ENCODE measurements around the gene IGF1R. TPM values are rescaled to one million over a fixed set of nuclear protein-coding genes. Genes with fewer than 3 reads are reported as not detected.
A peak's percentile ranks its signal among the peaks of the same experiment; 100 is the strongest.

IGF1R gene
- total and polyA plus RNA-seq, 2 of the 8 experiments (the other 6 are each of a cell fraction or from before 2014, with no cell fraction given), result 32.9 to 109 TPM

- Histone ChIP-seq H4K20me1 (replicated peaks in 1 of 2; ENCODE audit: control insufficient read depth in 1 of 2, insufficient read depth in 2 of 2, low read length in 2 of 2) (no peaks in the 10 kb centered on the region), H4K91ac (replicated peaks; ENCODE audit: insufficient read length, low read length) (no peak overlapping the region), H2BK15ac (ENCODE audit: low read length) (no peak overlapping the region), H3K4me1 (replicated peaks in 1 of 4; ENCODE audit: control insufficient read depth in 3 of 4, insufficient read depth in 4 of 4, low read length in 3 of 4) (no peaks in the 10 kb centered on the region), H3K14ac (ENCODE audit: insufficient read length) (no peak overlapping the region), H2AK5ac (ENCODE audit: low read depth, low read length) (no peak overlapping the region), H2AFZ (ENCODE audit: low read length) (no peak overlapping the region), H4K8ac (ENCODE audit: extremely low read depth, insufficient read depth, low read length) (no peak overlapping the region), H3K4me3 (ENCODE audit: extremely low read depth in 1 of 4, insufficient read depth in 2 of 4, low read depth in 3 of 4, low read length in 4 of 4) (no peak overlapping the region), H3K36me3 (ENCODE audit: control insufficient read depth in 2 of 4, insufficient read depth in 4 of 4, low read length in 3 of 4) (no peaks in the 10 kb centered on the region), H3K27me3 (replicated peaks in 1 of 4; ENCODE audit: control insufficient read depth in 3 of 4, extremely low read depth in 1 of 4, insufficient read depth in 3 of 4, low read length in 3 of 4) (no peaks in the 10 kb centered on the region), H3K27ac (ENCODE audit: low read depth, low read length) (no peak overlapping the region), H3K23me2 (ENCODE audit: low read depth, low read length) (no peaks in the 10 kb centered on the region), H3K9ac (replicated peaks in 1 of 4; ENCODE audit: extremely low read depth in 1 of 4, low read depth in 3 of 4, low read length in 3 of 4) (no peak overlapping the region), H3K9me3 (ENCODE audit: insufficient read depth in 2 of 2, low read depth in 1 of 2, low read length in 1 of 2) (no peaks in the 10 kb centered on the region), H3K18ac (ENCODE audit: extremely low read depth, low read length) (no peak overlapping the region), H2BK5ac (ENCODE audit: low read depth, low read length) (no peak overlapping the region), H2BK12ac (ENCODE audit: low read depth, low read length) (no peak overlapping the region), H3K79me1 (ENCODE audit: low read depth, low read length) (no peaks in the 10 kb centered on the region), H3K4me2 (ENCODE audit: insufficient read depth in 1 of 2, low read depth in 2 of 2, low read length in 2 of 2) (no peak overlapping the region), H4K5ac (ENCODE audit: insufficient read length, low read depth, low read length) (no peak overlapping the region), H3K79me2 (ENCODE audit: control insufficient read depth in 1 of 2, insufficient read depth in 2 of 2, low read length in 2 of 2) (no peaks in the 10 kb centered on the region), H3K4ac (replicated peaks; ENCODE audit: insufficient read length, low read depth, low read length) (no peak overlapping the region), H3K23ac (ENCODE audit: insufficient read length) (no peak overlapping the region), H2BK120ac (replicated peaks; ENCODE audit: low read depth, low read length) (no peak overlapping the region), H2BK20ac (ENCODE audit: low read length) (no peak overlapping the region), H3K56ac (replicated peaks; ENCODE audit: insufficient read length, low read depth, low read length) (no peak overlapping the region)
- POLR2A ChIA-PET (ENCODE audit: partially characterized antibody), result no interaction called here
- WGBS, 2 experiments (ENCODE audit: extremely low coverage in 1 of 2, insufficient coverage in 1 of 2, insufficient read length in 1 of 2, insufficient replicate concordance in 2 of 2, low coverage in 1 of 2, low lambda C conversion rate in 2 of 2, missing lambda C conversion rate in 1 of 2), result 80% methylated on average over 10 of the region's 10 CpGs; no CpG with 5 or more reads in 1 of the 2 experiments
- no peak for TF ChIP-seq ATF3 (IDR thresholded peaks at IDR 0.05; ENCODE audit: insufficient read depth, low read depth, low read length)
- TF ChIP-seq JUN (IDR thresholded peaks at IDR 0.05; ENCODE audit: low read depth, low read length), result no peak
- TF ChIP-seq BCL11A (IDR thresholded peaks at IDR 0.05; ENCODE audit: low read depth in 2 of 2, low read length in 2 of 2), result no peak
- TF ChIP-seq TEAD4 (IDR thresholded peaks at IDR 0.05; ENCODE audit: low read depth, low read length), result no peak
- TF ChIP-seq JUND (IDR thresholded peaks at IDR 0.05; ENCODE audit: low read length), result no peak
- CTCF ChIA-PET (ENCODE audit: partially characterized antibody), result interaction anchor here (1.5 to 1.6 kb wide), 2 partner anchors 36 to 93 kb away, joined by 4 to 5 read pairs; no protein-coding TSS in a partner anchor
- DNase-seq (ENCODE audit: low read depth in 1 of 2, low spot score in 2 of 2) (peak in 1 of 2 experiments; percentile 39), FAIRE-seq (no peak)
Measured at GRCh38 chr15:98616397-98616796, 31.9 kb upstream of the IGF1R start.
